GM12878 (cell line): ENCODE data around the gene GGNBP2.

Experiments
- MEF2A ChIP-seq: IDR thresholded peaks from 2 replicates; pipeline ENCODE4 v1.6.1; 2011; ENCODE audit warnings: low read depth, mild to moderate bottlenecking, low read length, moderate library complexity; ENCODE audit not compliant: insufficient read depth
- TAF1 ChIP-seq: IDR thresholded peaks from 2 replicates; pipeline ENCODE4 v1.6.1; 2011; ENCODE audit warnings: mild to moderate bottlenecking, low read depth, low read length, borderline replicate concordance

- TF ChIP-seq MEF2A (no peak), TAF1 (no peak)
Measured at GRCh38 chr17:36495076-36495578, 49.6 kb upstream of the GGNBP2 start.
